H1 (cell line): Measurements from ENCODE around the gene GZMM. TPM values are rescaled to one million over a fixed set of nuclear protein-coding genes. Genes with fewer than 3 reads are reported as not detected.
A peak's percentile ranks its signal among the peaks of the same experiment; 100 is the strongest.

Source experiments
- BACH1 ChIP-seq: IDR thresholded peaks from 2 replicates; pipeline ENCODE4 v1.6.1; 2012; ENCODE audit warnings: low read length, improper control_type of control experiment
- EGR1 ChIP-seq: IDR thresholded peaks from 2 replicates; pipeline ENCODE4 v1.6.1; 2011; ENCODE audit warnings: low read depth, low read length, borderline replicate concordance
- EZH2 ChIP-seq: fragments of 200-600 bp; sonication (generic); IDR thresholded peaks from 2 replicates; pipeline ENCODE4 v1.7.1; 2012; ENCODE audit warnings: low read depth, mild to moderate bottlenecking, moderate library complexity, low read length, inconsistent platforms; ENCODE audit not compliant: severe bottlenecking
- HDAC2 ChIP-seq, 2 experiments: fragments of 300-600 bp in 1 of 2; sonication (generic) in 1 of 2; IDR thresholded peaks; 2 replicates each; pipeline ENCODE4 v1.6.1; 2011 to 2012; ENCODE audit warnings: low read depth in 2 of 2, low read length in 2 of 2, mild to moderate bottlenecking in 2 of 2, moderate library complexity in 2 of 2, borderline replicate concordance in 1 of 2, inconsistent platforms in 1 of 2
- KDM1A ChIP-seq: fragments of 200-600, 300-600 bp; sonication (generic); IDR thresholded peaks from 2 replicates; pipeline ENCODE4 v1.7.1; 2016; ENCODE audit warnings: mild to moderate bottlenecking, low read length, borderline replicate concordance
- MAX ChIP-seq: IDR thresholded peaks from 2 replicates; pipeline ENCODE4 v1.6.1; 2012; ENCODE audit warnings: inconsistent platforms
- NANOG ChIP-seq: IDR thresholded peaks from 2 replicates; pipeline ENCODE4 v1.6.1; 2011; ENCODE audit warnings: low read length, low read depth, mild to moderate bottlenecking, inconsistent platforms; ENCODE audit not compliant: insufficient read depth, poor library complexity, severe bottlenecking
- PHF8 ChIP-seq: fragments of 200-600 bp; sonication (generic); conservative IDR thresholded peaks from 2 replicates; pipeline ENCODE4 v1.7.1; 2012; ENCODE audit warnings: low read depth, mild to moderate bottlenecking, inconsistent platforms, low read length, moderate library complexity
- POLR2A ChIP-seq, 2 experiments: IDR thresholded peaks; 1 replicate in 1 of 2; 2 replicates in 1 of 2; pipeline ENCODE4 v1.6.1; 2011; ENCODE audit warnings: low read depth in 2 of 2, low read length in 2 of 2, mild to moderate bottlenecking in 2 of 2; ENCODE audit errors: control extremely low read depth in 1 of 2
- POLR2AphosphoS5 ChIP-seq: IDR thresholded peaks from 2 replicates; pipeline ENCODE4 v1.6.1; 2011; ENCODE audit warnings: low read depth, low read length
- RAD21 ChIP-seq, 2 experiments: IDR thresholded peaks in 1 of 2; conservative IDR thresholded peaks in 1 of 2; 2 replicates each; pipeline ENCODE4 v1.6.1; 2011; ENCODE audit warnings: low read depth in 2 of 2, low read length in 2 of 2, improper control_type of control experiment in 1 of 2, inconsistent platforms in 1 of 2, mild to moderate bottlenecking in 1 of 2, moderate library complexity in 1 of 2
- RBBP5 ChIP-seq: IDR thresholded peaks from 2 replicates; pipeline ENCODE4 v1.7.1; 2012; ENCODE audit warnings: low read depth, mild to moderate bottlenecking, inconsistent platforms, low read length, moderate library complexity, borderline replicate concordance
- SIX5 ChIP-seq: IDR thresholded peaks from 2 replicates; pipeline ENCODE4 v1.6.1; 2011; ENCODE audit warnings: mild to moderate bottlenecking, low read depth, low read length
- SRF ChIP-seq: IDR thresholded peaks from 2 replicates; pipeline ENCODE4 v1.6.1; 2011; ENCODE audit warnings: mild to moderate bottlenecking, low read depth, low read length, moderate library complexity
- TAF1 ChIP-seq: IDR thresholded peaks from 2 replicates; pipeline ENCODE4 v1.6.1; 2011; ENCODE audit warnings: mild to moderate bottlenecking, low read depth, low read length
- TBP ChIP-seq: IDR thresholded peaks from 2 replicates; pipeline ENCODE4 v1.6.1; 2011; ENCODE audit warnings: low read depth, low read length, improper control_type of control experiment
- TCF12 ChIP-seq: IDR thresholded peaks from 2 replicates; pipeline ENCODE4 v1.6.1; 2011; ENCODE audit warnings: low read depth, mild to moderate bottlenecking, low read length
- TEAD4 ChIP-seq: IDR thresholded peaks from 2 replicates; pipeline ENCODE4 v1.6.1; 2012; ENCODE audit warnings: low read depth, low read length, inconsistent platforms, mixed read lengths
- YY1 ChIP-seq: IDR thresholded peaks from 2 replicates; pipeline ENCODE4 v1.6.1; 2011; ENCODE audit warnings: low read depth, mild to moderate bottlenecking, low read length
- polyA plus RNA-seq, 7 experiments: library from polyadenylated mRNA; depleted of rRNA in 3 of 7; stranded (reverse) in 5 of 7; unstranded in 2 of 7; fragments of >200 nt in 5 of 7; fragments of 200-250 nt in 2 of 7; gene quantifications; 1 replicate in 5 of 7; 2 replicates in 1 of 7; 4 replicates in 1 of 7; pipeline versions ENCODE4 v1.2.1 to v1.2.3, GENCODE V29; 2011 to 2013; ENCODE audit warnings: missing spikeins in 2 of 7, mixed read lengths in 2 of 7
- total RNA-seq: library from RNA; stranded (reverse); fragmentation: NEBNext Ultra II Directional; extraction: Animal tissue kit (Norgen Biotek cat#: 25700); gene quantifications from 2 replicates; pipeline ENCODE4 v1.2.1, GENCODE V29; 2021
- TF ChIP-seq, protein P1 (sequence below): IDR thresholded peaks from 2 replicates; pipeline ENCODE4 v1.6.1; 2011; ENCODE audit warnings: low read depth, mild to moderate bottlenecking, low read length; ENCODE audit not compliant: insufficient read depth

Gene GZMM
- total and polyA plus RNA-seq, 2 of the 8 experiments (the other 6 are each of a cell fraction or from before 2014, with no cell fraction given), result 0.09 to 0.32 TPM

DNA sequence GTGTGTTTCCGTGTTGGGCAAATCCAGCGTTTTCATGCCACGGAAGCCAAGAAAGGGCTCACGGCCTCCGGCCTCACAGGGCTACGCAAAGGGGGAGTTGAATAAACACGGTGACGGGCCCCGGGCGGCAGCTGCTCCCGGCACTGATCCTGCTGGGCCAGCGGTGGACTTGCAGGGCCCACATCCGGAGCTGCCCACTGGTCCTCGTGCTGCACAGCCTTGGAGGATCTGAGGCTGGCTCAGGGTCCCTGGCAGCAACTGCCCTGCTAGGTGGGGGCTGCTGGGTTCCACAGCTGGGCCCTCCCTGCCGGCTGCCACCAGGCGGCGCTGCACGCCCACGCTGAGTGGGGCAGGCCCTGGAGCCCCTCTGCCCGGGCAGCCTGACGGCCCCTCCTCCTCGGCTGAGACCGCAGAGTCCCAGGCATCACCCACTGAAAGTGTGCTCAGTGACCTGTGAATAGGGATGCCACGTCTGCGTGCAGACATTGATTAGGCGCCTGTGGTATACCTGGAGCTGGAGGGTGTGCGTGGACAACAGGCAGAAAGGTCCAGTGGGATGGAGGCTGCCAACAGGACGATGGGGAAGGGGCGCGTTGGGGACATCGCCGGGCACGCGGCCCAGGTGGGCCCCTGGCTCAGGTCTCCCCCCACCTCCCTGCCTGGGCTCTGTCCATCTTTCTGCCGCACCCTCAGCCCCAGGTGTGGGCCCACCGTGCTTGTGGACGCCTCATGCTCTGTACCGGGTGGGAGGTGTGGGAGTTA lies 40.6 kb downstream of the GZMM start (continued):
- TF ChIP-seq HDAC2 (IDR thresholded peaks at IDR 0.05; ENCODE audit: borderline replicate concordance in 1 of 2, low read depth in 2 of 2, low read length in 2 of 2), result peak; percentile 95 to 97
- peak; percentile 97 for TF ChIP-seq BACH1
- no peak for TF ChIP-seq NANOG
- 0 out of 2 replicates have a peak, but pooled peaks have one; percentile 11 for TF ChIP-seq TAF1
- TF ChIP-seq SIX5, result no peak
- peak in 1 of 2 experiments; percentile 69; a peak in 2 of 3 replicates for TF ChIP-seq POLR2A (IDR thresholded peaks at IDR 0.05; ENCODE audit: control extremely low read depth in 1 of 2, low read depth in 2 of 2, low read length in 2 of 2)
- TF ChIP-seq RBBP5, result no peak
- TF ChIP-seq MAX, result peak; percentile 64
- TF ChIP-seq YY1, result 0 out of 2 replicates have a peak, but pooled peaks have one; percentile 23
- TF ChIP-seq TCF12, result 0 out of 2 replicates have a peak, but pooled peaks have one; percentile 45
- TF ChIP-seq KDM1A, result peak; percentile 54; the same call in 1 of the 2 replicates
- TF ChIP-seq TEAD4, result no peak
- TF ChIP-seq PHF8, result no peak
- TF ChIP-seq SRF, result no peak
- TF ChIP-seq POLR2AphosphoS5, result peak; percentile 78
- TF ChIP-seq EGR1, result peak; percentile 66; the same call in 1 of the 2 replicates
- no peak for TF ChIP-seq EZH2
- TF ChIP-seq TBP, result peak; percentile 38; the same call in 1 of the 2 replicates
- peak; percentile 81 to 88 for TF ChIP-seq RAD21 (IDR thresholded peaks at IDR 0.05 in 1 of 2, conservative IDR thresholded peaks at IDR 0.05 in 1 of 2; ENCODE audit: low read depth in 2 of 2, low read length in 2 of 2)
- TF ChIP-seq, protein P1, sequence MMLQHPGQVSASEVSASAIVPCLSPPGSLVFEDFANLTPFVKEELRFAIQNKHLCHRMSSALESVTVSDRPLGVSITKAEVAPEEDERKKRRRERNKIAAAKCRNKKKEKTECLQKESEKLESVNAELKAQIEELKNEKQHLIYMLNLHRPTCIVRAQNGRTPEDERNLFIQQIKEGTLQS, result no peak
